ENCODE data around the gene CIRBP. TPM values are rescaled to one million over a fixed set of nuclear protein-coding genes. Genes with fewer than 3 reads are reported as not detected.
A peak's percentile ranks its signal among the peaks of the same experiment; 100 is the strongest.

The CIRBP gene
- total and polyA plus RNA-seq, 9 of the 15 experiments (the other 6 are each of a cell fraction or from before 2014, with no cell fraction given) = 20.5 to 327 (median 176) TPM

DNA sequence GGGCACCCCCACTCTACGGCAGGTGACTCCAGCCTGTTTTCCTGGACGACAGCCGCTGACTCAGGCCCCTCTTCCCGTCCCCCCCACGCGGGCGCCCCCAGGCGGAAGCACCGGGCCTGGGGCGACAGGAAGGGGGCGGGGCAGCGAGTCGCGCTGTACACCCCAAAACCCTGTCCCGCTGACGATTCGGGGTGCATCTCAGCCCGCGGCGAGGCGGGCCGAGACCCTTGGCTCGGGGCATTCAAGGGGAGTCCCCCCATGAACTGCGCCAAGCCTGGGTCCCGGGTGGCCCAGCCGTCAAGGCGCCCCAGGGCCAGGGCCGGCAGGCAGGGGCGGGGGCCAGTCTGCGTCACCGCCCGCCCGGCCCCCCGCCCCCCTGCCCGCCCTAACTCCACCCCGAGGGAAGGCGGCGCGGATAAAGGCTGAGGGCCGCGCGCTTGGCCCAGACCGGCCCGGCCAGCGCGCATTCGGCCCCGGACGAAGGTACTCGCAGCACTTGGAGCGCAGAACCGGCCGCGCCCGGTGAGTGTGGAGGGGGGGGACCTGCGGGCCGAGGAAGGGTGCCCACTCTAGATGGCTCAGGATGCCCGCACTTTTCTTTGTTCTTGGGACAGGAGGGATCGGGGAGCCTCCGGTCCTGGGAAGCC is 20.9 kb upstream of the CIRBP start, which contains the start of gene MIDN (continued):
- 0 out of 4 replicates have a peak, but pooled peaks of 1 of the 2 experiments have one; percentile 54 for TF ChIP-seq ETV6 (IDR thresholded peaks at IDR 0.05; ENCODE audit: borderline replicate concordance in 1 of 2, low read depth in 2 of 2, low read length in 1 of 2)
- TF ChIP-seq ETV6 (CRISPR knock-in tag; IDR thresholded peaks at IDR 0.05; ENCODE audit: borderline replicate concordance) = no peak
- peak; percentile 80 for TF ChIP-seq ELF1 (tag; IDR thresholded peaks at IDR 0.05)
- TF ChIP-seq NFE2 (IDR thresholded peaks at IDR 0.05; ENCODE audit: low read depth) = peak; percentile 43; the same call in 1 of the 2 replicates
- 0 out of 2 replicates have a peak, but pooled peaks have one; percentile 20 for TF ChIP-seq CBFB (CRISPR knock-in tag; IDR thresholded peaks at IDR 0.05)
- TF ChIP-seq ERF (CRISPR knock-in tag; IDR thresholded peaks at IDR 0.05) = peak; percentile 68
- 0 out of 2 replicates have a peak, but pooled peaks have one; percentile 59 for TF ChIP-seq TARDBP (IDR thresholded peaks at IDR 0.05)
- TF ChIP-seq ZNF780A (CRISPR knock-in tag; IDR thresholded peaks at IDR 0.05) = peak; percentile 73; the same call in 1 of the 2 replicates
- peak; percentile 83 for TF ChIP-seq MTA3 (IDR thresholded peaks at IDR 0.05; ENCODE audit: borderline replicate concordance)
- TF ChIP-seq, protein P1, sequence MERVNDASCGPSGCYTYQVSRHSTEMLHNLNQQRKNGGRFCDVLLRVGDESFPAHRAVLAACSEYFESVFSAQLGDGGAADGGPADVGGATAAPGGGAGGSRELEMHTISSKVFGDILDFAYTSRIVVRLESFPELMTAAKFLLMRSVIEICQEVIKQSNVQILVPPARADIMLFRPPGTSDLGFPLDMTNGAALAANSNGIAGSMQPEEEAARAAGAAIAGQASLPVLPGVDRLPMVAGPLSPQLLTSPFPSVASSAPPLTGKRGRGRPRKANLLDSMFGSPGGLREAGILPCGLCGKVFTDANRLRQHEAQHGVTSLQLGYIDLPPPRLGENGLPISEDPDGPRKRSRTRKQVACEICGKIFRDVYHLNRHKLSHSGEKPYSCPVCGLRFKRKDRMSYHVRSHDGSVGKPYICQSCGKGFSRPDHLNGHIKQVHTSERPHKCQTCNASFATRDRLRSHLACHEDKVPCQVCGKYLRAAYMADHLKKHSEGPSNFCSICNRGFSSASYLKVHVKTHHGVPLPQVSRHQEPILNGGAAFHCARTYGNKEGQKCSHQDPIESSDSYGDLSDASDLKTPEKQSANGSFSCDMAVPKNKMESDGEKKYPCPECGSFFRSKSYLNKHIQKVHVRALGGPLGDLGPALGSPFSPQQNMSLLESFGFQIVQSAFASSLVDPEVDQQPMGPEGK (CRISPR knock-in tag; IDR thresholded peaks at IDR 0.05; ENCODE audit: borderline replicate concordance) = no peak
- TF ChIP-seq, protein P2, sequence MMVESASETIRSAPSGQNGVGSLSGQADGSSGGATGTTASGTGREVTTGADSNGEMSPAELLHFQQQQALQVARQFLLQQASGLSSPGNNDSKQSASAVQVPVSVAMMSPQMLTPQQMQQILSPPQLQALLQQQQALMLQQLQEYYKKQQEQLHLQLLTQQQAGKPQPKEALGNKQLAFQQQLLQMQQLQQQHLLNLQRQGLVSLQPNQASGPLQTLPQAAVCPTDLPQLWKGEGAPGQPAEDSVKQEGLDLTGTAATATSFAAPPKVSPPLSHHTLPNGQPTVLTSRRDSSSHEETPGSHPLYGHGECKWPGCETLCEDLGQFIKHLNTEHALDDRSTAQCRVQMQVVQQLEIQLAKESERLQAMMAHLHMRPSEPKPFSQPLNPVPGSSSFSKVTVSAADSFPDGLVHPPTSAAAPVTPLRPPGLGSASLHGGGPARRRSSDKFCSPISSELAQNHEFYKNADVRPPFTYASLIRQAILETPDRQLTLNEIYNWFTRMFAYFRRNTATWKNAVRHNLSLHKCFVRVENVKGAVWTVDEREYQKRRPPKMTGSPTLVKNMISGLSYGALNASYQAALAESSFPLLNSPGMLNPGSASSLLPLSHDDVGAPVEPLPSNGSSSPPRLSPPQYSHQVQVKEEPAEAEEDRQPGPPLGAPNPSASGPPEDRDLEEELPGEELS (CRISPR knock-in tag; IDR thresholded peaks at IDR 0.05; ENCODE audit: borderline replicate concordance) = peak; percentile 27; the same call in 1 of the 2 replicates
- no peak for TF ChIP-seq ZNF263 (CRISPR knock-in tag; IDR thresholded peaks at IDR 0.05; ENCODE audit: borderline replicate concordance)
- peak; percentile 73 for TF ChIP-seq HNRNPL (IDR thresholded peaks at IDR 0.05; ENCODE audit: low read depth, low read length)
- TF ChIP-seq, protein P3, sequence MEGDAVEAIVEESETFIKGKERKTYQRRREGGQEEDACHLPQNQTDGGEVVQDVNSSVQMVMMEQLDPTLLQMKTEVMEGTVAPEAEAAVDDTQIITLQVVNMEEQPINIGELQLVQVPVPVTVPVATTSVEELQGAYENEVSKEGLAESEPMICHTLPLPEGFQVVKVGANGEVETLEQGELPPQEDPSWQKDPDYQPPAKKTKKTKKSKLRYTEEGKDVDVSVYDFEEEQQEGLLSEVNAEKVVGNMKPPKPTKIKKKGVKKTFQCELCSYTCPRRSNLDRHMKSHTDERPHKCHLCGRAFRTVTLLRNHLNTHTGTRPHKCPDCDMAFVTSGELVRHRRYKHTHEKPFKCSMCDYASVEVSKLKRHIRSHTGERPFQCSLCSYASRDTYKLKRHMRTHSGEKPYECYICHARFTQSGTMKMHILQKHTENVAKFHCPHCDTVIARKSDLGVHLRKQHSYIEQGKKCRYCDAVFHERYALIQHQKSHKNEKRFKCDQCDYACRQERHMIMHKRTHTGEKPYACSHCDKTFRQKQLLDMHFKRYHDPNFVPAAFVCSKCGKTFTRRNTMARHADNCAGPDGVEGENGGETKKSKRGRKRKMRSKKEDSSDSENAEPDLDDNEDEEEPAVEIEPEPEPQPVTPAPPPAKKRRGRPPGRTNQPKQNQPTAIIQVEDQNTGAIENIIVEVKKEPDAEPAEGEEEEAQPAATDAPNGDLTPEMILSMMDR (IDR thresholded peaks at IDR 0.05 in 2 of 3, conservative IDR thresholded peaks at IDR 0.05 in 1 of 3; ENCODE audit: insufficient read depth in 2 of 3, low read depth in 1 of 3, low read length in 3 of 3) = peak; percentile 60 to 69 (median 67)
- peak; percentile 83 for TF ChIP-seq GATAD2B (IDR thresholded peaks at IDR 0.05; ENCODE audit: borderline replicate concordance)
- TF ChIP-seq, protein P4, sequence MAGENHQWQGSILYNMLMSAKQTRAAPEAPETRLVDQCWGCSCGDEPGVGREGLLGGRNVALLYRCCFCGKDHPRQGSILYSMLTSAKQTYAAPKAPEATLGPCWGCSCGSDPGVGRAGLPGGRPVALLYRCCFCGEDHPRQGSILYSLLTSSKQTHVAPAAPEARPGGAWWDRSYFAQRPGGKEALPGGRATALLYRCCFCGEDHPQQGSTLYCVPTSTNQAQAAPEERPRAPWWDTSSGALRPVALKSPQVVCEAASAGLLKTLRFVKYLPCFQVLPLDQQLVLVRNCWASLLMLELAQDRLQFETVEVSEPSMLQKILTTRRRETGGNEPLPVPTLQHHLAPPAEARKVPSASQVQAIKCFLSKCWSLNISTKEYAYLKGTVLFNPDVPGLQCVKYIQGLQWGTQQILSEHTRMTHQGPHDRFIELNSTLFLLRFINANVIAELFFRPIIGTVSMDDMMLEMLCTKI (IDR thresholded peaks at IDR 0.05; ENCODE audit: partially characterized antibody) = no peak
- TF ChIP-seq, protein P5, sequence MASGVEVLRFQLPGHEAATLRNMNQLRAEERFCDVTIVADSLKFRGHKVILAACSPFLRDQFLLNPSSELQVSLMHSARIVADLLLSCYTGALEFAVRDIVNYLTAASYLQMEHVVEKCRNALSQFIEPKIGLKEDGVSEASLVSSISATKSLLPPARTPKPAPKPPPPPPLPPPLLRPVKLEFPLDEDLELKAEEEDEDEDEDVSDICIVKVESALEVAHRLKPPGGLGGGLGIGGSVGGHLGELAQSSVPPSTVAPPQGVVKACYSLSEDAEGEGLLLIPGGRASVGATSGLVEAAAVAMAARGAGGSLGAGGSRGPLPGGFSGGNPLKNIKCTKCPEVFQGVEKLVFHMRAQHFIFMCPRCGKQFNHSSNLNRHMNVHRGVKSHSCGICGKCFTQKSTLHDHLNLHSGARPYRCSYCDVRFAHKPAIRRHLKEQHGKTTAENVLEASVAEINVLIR (CRISPR knock-in tag; IDR thresholded peaks at IDR 0.05) = 0 out of 2 replicates have a peak, but pooled peaks have one; percentile 28

All from K562 (cell line).